ENCODE measurements around the gene ZMYND8.

The ZMYND8 gene

GRCh38 chr20:47350181-47350550 is 6.3 kb downstream of the ZMYND8 start:
- ChIA-PET CTCF (interaction anchor here (4.1 to 7.3 kb wide), 2 partner anchors 33 to 76 kb away, joined by 28 to 46 read pairs; no protein-coding TSS in a partner anchor), POLR2A (interaction anchor here (1.0 kb wide), 1 partner anchor 8 kb away, joined by 5 read pairs; no protein-coding TSS in a partner anchor)
- DNase-seq (ENCODE audit: low read depth, low spot score): no peak
- no peak for TF ChIP-seq CTCF (IDR thresholded peaks at IDR 0.05; ENCODE audit: insufficient read depth, low read length, missing control alignments)
- no peak overlapping the region; the same call in 1 of the 2 replicates for H3K4me3 ChIP-seq (ENCODE audit: low read depth, low read length)

- TF ChIP-seq CTCF (IDR thresholded peaks at IDR 0.05; ENCODE audit: insufficient read depth, low read length, missing control alignments): no peak
- CTCF ChIA-PET: interaction anchor here (4.1 kb wide), 1 partner anchor 76 kb away, joined by 28 read pairs; no protein-coding TSS in a partner anchor
- POLR2A ChIA-PET: interaction anchor here (1.0 to 1.2 kb wide), 2 partner anchors 9 to 15 kb away, joined by 3 to 5 read pairs; no protein-coding TSS in a partner anchor
- DNase-seq (ENCODE audit: low read depth, low spot score): no peak
- peak overlapping the region; percentile 8 for H3K4me3 ChIP-seq (ENCODE audit: low read depth, low read length)
Measured at GRCh38 chr20:47349365-47350180, 6.9 kb downstream of the ZMYND8 start.

- no peak for TF ChIP-seq CTCF (IDR thresholded peaks at IDR 0.05; ENCODE audit: insufficient read depth, low read length, missing control alignments)
- POLR2A ChIA-PET: interaction anchor here (1.2 kb wide), 1 partner anchor 14 kb away, joined by 3 read pairs; no protein-coding TSS in a partner anchor
- H3K4me3 ChIP-seq (ENCODE audit: low read depth, low read length): no peak overlapping the region
- DNase-seq (ENCODE audit: low read depth, low spot score): no peak
- CTCF ChIA-PET: interaction anchor here (1.6 to 4.1 kb wide), 3 partner anchors 10 to 75 kb away, joined by 4 to 28 read pairs (median 6); no protein-coding TSS in a partner anchor
Measured at GRCh38 chr20:47348539-47349142, 7.9 kb downstream of the ZMYND8 start.

- no peak for TF ChIP-seq CTCF (IDR thresholded peaks at IDR 0.05; ENCODE audit: insufficient read depth, low read length, missing control alignments)
- CTCF ChIA-PET: interaction anchor here (0.7 to 4.1 kb wide), 6 partner anchors 9 to 74 kb away, joined by 3 to 28 read pairs (median 4); partner anchors contain the start of gene ZMYND8
- DNase-seq (ENCODE audit: low read depth, low spot score): no peak
- POLR2A ChIA-PET: no interaction called here
- no peak overlapping the region for H3K4me3 ChIP-seq (ENCODE audit: low read depth, low read length)
Measured at GRCh38 chr20:47347661-47348435, 8.7 kb downstream of the ZMYND8 start.

- POLR2A ChIA-PET: no interaction called here
- H3K4me3 ChIP-seq (ENCODE audit: low read depth, low read length): no peak overlapping the region
- TF ChIP-seq CTCF (IDR thresholded peaks at IDR 0.05; ENCODE audit: insufficient read depth, low read length, missing control alignments): no peak
- no peak for DNase-seq (ENCODE audit: low read depth, low spot score)
- CTCF ChIA-PET: no interaction called here
Measured at GRCh38 chr20:47346172-47346571, 10.3 kb downstream of the ZMYND8 start.
